ENCODE data around the gene BIRC5.

The BIRC5 gene

DNA sequence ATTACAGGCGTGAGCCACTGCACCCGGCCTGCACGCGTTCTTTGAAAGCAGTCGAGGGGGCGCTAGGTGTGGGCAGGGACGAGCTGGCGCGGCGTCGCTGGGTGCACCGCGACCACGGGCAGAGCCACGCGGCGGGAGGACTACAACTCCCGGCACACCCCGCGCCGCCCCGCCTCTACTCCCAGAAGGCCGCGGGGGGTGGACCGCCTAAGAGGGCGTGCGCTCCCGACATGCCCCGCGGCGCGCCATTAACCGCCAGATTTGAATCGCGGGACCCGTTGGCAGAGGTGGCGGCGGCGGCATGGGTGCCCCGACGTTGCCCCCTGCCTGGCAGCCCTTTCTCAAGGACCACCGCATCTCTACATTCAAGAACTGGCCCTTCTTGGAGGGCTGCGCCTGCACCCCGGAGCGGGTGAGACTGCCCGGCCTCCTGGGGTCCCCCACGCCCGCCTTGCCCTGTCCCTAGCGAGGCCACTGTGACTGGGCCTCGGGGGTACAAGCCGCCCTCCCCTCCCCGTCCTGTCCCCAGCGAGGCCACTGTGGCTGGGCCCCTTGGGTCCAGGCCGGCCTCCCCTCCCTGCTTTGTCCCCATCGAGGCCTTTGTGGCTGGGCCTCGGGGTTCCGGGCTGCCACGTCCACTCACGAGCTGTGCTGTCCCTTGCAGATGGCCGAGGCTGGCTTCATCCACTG, at the start of gene BIRC5:
TSS of gene BIRC5 (plus strand) at position 238 of the 690 bp plus-strand sequence. CDS start at position 302, 64 bp downstream.
- peak; percentile 94 to 95 for DNase-seq

- no peak for DNase-seq
These were observed 49.1 kb upstream of the BIRC5 start for GRCh38 chr17:78164748-78165607.

- DNase-seq, result no peak
These were observed 47.6 kb upstream of the BIRC5 start for GRCh38 chr17:78166416-78166815.

DNA sequence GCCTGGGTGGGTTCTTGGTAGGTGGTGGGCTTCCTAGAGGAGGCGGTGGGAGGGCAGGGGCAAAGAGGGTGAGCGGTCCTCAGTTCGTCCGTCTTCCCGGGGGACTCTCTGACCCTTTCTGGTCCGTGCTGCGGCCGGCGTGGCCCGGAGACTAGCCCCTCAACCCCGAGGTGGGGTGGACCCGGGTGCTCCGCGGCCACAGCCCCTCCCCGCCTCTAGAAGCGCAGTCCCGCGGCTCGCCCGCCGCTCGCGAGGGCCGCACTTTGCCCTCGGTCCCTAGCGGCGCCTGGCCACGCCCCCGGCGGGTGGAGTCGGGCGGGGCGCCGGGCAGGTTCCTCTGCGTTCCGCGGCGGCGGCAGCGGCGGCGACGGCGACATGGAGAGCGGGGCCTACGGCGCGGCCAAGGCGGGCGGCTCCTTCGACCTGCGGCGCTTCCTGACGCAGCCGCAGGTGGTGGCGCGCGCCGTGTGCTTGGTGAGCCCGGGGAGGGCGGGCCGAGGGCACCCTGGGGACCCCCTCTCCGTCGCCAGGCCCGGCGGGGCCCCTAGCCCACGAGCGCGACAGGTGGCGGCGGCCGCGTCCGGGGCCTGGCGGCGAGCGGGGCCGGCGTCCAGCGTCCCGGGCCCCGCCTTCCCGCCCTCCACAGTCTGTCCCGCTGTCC, 45.7 kb upstream of the BIRC5 start, which contains the start of gene SYNGR2:
TSS of gene SYNGR2 (plus strand) at position 340 of the 661 bp plus-strand sequence. CDS start at position 376, 36 bp downstream.
- peak; percentile 91 to 93 for DNase-seq

- DNase-seq, result peak; percentile 72 to 76
These were observed 44.9 kb upstream of the BIRC5 start for GRCh38 chr17:78168903-78169793.

GRCh38 chr17:78170692-78171590, 43.1 kb upstream of the BIRC5 start:
- DNase-seq, result peak; percentile 42 to 49

DNA sequence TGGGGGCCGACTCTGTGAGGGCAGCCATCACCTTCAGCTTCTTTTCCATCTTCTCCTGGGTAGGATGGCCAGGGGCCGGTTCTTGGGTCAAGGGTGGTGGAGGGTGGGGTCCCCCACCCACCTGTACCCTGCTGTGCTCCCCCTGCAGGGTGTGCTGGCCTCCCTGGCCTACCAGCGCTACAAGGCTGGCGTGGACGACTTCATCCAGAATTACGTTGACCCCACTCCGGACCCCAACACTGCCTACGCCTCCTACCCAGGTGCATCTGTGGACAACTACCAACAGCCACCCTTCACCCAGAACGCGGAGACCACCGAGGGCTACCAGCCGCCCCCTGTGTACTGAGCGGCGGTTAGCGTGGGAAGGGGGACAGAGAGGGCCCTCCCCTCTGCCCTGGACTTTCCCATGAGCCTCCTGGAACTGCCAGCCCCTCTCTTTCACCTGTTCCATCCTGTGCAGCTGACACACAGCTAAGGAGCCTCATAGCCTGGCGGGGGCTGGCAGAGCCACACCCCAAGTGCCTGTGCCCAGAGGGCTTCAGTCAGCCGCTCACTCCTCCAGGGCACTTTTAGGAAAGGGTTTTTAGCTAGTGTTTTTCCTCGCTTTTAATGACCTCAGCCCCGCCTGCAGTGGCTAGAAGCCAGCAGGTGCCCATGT, 42.3 kb upstream of the BIRC5 start:
- peak; percentile 41 to 45 for DNase-seq

DNA sequence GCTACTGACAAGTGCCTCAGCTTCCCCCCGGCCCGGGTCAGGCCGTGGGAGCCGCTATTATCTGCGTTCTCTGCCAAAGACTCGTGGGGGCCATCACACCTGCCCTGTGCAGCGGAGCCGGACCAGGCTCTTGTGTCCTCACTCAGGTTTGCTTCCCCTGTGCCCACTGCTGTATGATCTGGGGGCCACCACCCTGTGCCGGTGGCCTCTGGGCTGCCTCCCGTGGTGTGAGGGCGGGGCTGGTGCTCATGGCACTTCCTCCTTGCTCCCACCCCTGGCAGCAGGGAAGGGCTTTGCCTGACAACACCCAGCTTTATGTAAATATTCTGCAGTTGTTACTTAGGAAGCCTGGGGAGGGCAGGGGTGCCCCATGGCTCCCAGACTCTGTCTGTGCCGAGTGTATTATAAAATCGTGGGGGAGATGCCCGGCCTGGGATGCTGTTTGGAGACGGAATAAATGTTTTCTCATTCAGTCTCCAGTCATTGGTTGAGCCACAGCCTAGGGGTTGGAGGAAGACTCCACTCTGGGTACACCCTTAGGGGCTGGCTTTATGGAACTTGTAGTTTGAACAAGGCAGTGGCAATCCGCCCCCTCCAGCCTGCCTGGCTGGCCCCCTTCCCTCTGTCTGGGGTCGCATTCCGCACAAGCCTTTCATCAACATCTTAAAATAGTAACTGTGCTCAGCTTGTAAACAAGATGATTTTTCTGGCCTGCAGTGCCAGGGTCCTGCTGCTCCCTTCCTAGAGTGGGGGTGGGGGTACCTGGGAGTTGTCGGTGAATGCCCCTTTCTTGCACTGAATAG, 41.6 kb upstream of the BIRC5 start:
- peak; percentile 32 to 52 for DNase-seq

DNA sequence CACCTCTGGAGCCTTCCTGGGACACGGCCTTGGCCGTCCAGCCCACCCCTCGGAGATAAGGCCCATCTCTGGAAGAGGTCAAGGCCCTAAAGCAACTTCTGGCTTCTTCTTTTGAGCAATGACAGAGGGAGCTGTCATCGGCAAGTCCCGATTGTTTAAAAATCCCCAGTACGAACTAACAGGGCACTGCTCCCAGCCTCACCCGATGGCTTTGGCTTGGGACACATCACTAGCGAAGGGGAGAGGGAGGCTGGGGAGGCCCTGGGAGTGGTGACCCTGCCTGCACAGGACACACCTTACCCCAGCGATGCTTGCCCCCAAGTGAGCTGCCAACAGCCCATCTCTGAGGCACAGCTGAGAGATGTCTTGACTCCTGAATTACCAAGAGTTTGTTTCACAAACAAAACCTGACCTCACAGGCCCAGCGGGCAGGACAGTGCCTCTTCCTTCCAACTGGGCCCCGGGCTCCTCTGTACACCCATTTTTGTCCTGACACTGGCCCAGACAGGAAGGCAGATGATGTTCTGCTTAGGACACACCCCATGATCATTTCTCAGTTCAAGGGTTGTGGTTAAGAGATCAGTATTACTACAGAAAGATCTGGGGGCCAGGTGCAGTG, 40.8 kb upstream of the BIRC5 start:
- DNase-seq, result peak; percentile 43

DNA sequence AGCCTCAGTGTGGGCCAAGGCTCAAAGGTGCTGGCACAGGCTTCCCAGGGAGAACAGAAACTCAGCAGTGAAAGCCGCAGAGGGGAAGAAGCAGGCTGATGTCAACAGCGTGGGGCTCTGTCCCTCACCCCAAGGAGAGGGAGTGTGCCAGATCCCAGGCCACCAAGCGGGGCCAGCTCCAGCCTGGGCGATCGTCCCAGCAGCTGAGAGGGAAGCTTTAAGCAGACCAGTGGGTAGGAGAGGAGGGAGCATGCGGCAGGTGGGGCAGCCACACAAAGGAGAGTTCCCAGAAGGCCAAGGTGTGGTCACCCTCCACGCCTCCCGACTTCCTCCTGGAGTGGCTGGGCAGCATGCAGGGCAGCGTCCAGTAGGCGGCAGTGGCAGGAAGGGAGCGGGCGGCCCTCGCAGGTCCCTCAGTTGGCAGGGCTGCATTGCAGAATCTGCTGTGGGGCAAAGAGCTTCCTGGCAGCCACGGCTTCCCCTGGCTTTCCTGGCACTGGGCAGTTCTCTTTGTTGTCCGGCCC, 39.6 kb upstream of the BIRC5 start:
- no peak for DNase-seq

DNA sequence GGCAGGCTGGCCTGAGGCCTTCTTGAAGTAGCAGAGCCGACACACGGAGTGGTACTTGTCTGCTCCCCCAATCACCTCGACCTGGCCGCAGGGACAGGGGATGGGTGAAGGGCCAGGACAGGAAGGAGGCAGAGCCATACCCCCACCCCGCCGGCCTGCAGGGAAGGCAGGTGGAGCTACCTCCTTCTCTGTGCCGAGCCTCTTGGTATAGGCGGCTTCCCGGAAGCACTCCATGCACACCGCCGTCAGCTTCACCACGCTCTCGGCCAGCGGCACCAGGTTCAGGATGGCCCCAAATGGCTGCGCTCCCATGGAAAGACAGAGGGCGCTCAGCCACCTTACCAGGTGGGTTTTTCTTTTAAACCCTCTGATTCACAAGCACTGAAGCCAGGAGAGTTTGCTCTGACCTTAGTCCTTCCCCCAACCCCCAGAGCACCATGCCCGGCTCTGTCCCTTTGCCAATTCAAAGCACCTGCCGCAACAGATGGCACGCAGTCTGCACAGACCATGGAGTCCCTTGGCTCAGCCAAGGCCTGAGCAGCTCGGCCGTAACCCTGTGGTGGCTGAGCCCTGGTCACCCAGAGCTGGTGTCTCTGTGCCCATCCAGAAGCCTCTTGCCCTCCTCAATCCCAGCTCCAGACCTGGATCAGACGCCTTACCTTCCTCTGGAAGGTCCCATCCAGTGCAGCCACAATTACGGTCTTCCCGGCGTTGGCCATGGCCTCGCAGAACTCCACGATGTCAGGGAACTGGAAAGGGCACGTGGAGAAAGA, 39.0 kb upstream of the BIRC5 start:
- peak in 1 of 2 experiments; percentile 26 for DNase-seq

GRCh38 chr17:78175643-78175981, 38.4 kb upstream of the BIRC5 start:
- no peak for DNase-seq

DNA sequence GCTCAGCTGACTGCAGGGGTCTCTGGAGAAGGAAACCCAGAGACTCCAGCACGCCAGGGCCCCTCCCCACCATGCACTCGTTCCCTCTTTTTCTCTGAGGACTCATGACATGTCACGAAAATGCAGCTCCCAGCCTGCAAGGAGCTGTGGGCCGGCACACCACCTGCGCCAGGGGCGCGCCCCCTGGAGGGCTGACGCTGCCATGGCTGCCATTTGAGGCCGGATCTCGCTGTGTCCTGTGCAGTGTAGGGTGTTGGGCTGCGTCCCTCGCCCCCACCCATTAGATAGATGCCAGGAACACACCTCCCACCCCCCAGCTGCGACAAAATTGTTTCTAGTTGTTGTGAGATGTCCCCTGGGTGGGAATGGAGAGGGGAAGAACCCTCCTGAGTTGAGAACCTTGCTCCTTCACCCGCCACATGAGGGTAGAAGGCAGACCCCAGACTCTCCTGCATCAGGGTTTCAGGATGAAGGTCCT, 37.5 kb upstream of the BIRC5 start:
- DNase-seq, result peak; percentile 85 to 87

- DNase-seq, result no peak
These were observed 34.7 kb upstream of the BIRC5 start for GRCh38 chr17:78179372-78179771.

DNA sequence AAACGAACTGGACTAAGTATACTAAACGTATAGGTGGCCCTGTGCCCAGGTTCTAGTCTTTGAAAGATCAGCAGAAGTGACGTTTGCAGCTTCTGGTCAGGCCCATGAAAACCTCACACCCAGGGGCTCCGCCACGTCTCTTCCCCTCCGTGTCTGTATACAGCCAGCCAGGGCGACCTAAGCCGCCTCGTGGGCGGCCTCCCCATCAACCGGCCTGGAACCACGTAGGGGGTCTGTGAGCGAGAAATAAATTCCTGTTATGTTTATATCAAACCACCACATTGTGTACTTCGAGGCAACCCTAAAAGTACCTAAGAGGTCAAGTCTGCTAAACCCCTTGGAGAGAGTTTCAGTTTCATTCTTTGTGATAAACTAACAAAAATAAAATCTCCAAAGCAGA, 34.0 kb upstream of the BIRC5 start:
- no peak for DNase-seq

- no peak for DNase-seq
These were observed 33.5 kb upstream of the BIRC5 start for GRCh38 chr17:78180508-78180907.

DNA sequence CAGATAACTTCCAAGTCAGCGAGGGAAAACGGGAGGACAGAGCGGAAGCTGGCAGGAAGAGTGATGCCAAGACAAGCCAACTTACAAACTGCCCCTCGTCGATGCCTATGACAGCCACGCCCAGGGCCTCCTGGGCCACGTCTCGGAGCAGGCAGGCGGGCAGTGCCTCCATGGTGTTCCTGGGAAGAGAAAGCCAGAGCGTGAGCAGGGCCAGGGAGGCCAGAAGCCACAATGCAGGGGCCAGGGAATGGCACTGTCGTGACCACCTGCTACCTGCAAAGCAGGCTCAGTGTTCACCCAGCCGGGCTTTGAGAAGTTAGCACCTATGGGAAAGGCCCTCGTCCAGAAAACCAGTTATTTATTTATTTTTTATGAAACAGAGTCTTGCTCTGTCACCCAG, 31.5 kb upstream of the BIRC5 start:
- no peak for DNase-seq

DNA sequence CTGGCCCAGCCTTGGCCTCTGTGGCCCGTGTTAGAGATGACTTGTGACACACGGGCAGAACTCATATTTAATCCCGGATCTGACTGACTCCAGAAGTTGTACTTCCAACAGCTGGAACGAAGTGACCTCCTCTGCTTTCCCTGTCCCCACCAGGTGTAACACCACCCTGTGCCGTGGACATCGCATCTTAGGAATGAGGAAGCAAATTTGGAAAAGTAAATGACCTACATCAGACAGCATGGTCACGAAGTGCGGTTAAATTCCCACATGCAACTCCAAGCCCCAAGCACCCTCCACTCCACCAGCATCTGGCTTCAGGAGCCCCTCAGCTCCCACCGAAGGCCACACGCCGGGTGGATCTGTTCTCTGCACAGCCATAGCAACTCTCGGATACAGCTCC, 30.1 kb upstream of the BIRC5 start:
- no peak for DNase-seq

Measured in activated T-cell treated with anti-CD3 and anti-CD28 coated beads, Interleukin-2, amount 50 U/mL, for 48 hours (primary cell).